ENCODE measurements around the gene PXMP4. TPM values are rescaled to one million over a fixed set of nuclear protein-coding genes. Genes with fewer than 3 reads are reported as not detected.

PXMP4 gene
- polyA plus RNA-seq, 2 of the 4 experiments (the other 2 are of a cell fraction) = 4.5 to 6.6 TPM

DNA sequence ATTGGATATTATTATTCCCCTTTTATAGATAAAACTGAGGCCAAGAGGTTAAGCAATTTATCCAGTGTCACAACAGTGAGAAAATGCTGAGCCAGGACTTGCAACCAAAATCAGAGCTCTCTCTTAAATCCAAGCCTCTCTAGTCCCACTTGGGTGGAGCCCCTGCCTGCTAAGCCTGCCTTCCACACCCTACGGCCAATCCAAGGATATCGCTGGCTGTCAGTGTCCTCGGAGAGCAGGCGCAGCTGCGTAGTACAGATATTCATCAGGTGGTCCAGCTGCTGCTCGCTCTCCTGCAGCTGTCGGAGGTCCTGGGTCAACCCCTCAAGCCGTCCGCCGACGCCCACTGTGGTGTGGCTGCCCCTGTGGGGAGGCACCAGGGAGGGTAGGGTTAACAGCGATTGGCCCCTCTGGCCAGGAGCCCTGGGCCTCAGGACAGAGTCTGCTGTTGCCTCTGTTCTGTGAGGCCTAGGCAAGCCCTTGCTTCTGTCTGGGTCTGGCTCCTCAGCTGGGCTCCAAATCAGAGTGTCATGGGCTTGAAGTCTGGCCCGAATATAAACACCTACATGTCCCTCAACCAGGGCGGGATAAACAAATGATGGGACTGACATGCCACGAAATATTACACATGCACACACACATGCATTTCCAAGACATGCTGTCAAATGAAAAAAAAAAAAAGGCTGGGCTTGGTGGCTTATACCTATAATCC, 42.0 kb downstream of the PXMP4 start:
- CTCF ChIA-PET = interaction anchor here (0.6 to 1.3 kb wide), 5 partner anchors 10 to 390 kb away, joined by 3 to 4 read pairs (median 3); partner anchors contain the start of gene C20orf144
- FAIRE-seq = no peak

GRCh38 chr20:33676652-33677645, 43.2 kb downstream of the PXMP4 start:
- no peak for ATAC-seq
- ChIA-PET POLR2A (no interaction called here), CTCF (interaction anchor here (0.6 to 2.6 kb wide), 3 partner anchors 8 to 391 kb away, joined by 3 to 8 read pairs (median 3); no protein-coding TSS in a partner anchor)
- FAIRE-seq = no peak
- no peak overlapping the region for H3K4me2 ChIP-seq
- DNase-seq (ENCODE audit: low read depth in 1 of 2, low spot score in 1 of 2) = no peak
- no peak overlapping the region for H3K27ac ChIP-seq
- TF ChIP-seq HOXB13 (CRISPR knock-in tag; IDR thresholded peaks at IDR 0.05; ENCODE audit: low read depth) = no peak
- TF ChIP-seq, protein P1, sequence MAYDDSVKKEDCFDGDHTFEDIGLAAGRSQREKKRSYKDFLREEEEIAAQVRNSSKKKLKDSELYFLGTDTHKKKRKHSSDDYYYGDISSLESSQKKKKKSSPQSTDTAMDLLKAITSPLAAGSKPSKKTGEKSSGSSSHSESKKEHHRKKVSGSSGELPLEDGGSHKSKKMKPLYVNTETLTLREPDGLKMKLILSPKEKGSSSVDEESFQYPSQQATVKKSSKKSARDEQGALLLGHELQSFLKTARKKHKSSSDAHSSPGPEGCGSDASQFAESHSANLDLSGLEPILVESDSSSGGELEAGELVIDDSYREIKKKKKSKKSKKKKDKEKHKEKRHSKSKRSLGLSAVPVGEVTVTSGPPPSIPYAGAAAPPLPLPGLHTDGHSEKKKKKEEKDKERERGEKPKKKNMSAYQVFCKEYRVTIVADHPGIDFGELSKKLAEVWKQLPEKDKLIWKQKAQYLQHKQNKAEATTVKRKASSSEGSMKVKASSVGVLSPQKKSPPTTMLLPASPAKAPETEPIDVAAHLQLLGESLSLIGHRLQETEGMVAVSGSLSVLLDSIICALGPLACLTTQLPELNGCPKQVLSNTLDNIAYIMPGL (CRISPR knock-in tag; IDR thresholded peaks at IDR 0.05; ENCODE audit: borderline replicate concordance) = no peak
- TF ChIP-seq MAZ (IDR thresholded peaks at IDR 0.05; ENCODE audit: borderline replicate concordance, low read depth, low read length) = no peak
- no peak for TF ChIP-seq CHD2 (IDR thresholded peaks at IDR 0.05; ENCODE audit: low read length, partially characterized antibody)
- TF ChIP-seq KDM5A (IDR thresholded peaks at IDR 0.05) = no peak
- no peak for TF ChIP-seq RARB (CRISPR knock-in tag; IDR thresholded peaks at IDR 0.05)
- TF ChIP-seq HDAC2 (IDR thresholded peaks at IDR 0.05) = no peak
- TF ChIP-seq NFE2L2 (conservative IDR thresholded peaks at IDR 0.05; ENCODE audit: low read length) = no peak
- no peak for TF ChIP-seq POLR2AphosphoS2 (conservative IDR thresholded peaks at IDR 0.05; ENCODE audit: low read length)
- no peak for TF ChIP-seq CBX2 (IDR thresholded peaks at IDR 0.05; ENCODE audit: borderline replicate concordance, low read depth)
- TF ChIP-seq TP53 (CRISPR knock-in tag; IDR thresholded peaks at IDR 0.05) = no peak
- TF ChIP-seq, protein P2, sequence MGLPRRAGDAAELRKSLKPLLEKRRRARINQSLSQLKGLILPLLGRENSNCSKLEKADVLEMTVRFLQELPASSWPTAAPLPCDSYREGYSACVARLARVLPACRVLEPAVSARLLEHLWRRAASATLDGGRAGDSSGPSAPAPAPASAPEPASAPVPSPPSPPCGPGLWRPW (IDR thresholded peaks at IDR 0.05) = no peak
- no peak for TF ChIP-seq RCOR1 (IDR thresholded peaks at IDR 0.05; ENCODE audit: low read depth, low read length)
- H3K4me1 ChIP-seq = peaks cover 23% of the 10 kb centered on the region
- WGBS (ENCODE audit: missing lambda C conversion rate) = 94% methylated on average over 28 of the region's 31 CpGs
- H3K4me3 ChIP-seq = no peak overlapping the region
- no peaks in the 10 kb centered on the region for H3K9me3 ChIP-seq

More for the DNA sequence above, 42.0 kb downstream of the PXMP4 start:
- DNase-seq (ENCODE audit: low read depth in 1 of 2, low spot score in 1 of 2) (no peak), ATAC-seq (no peak)
- Histone ChIP-seq H3K27ac (no peak overlapping the region), H3K4me1 (peaks cover 18% of the 10 kb centered on the region), H3K9me3 (no peaks in the 10 kb centered on the region), H3K4me2 (no peak overlapping the region), H3K4me3 (no peak overlapping the region)
- POLR2A ChIA-PET = no interaction called here
- WGBS (ENCODE audit: missing lambda C conversion rate) = 93% methylated on average over 15 of the region's 15 CpGs
- no peak for TF ChIP-seq CBX2 (IDR thresholded peaks at IDR 0.05; ENCODE audit: borderline replicate concordance, low read depth)
- no peak for TF ChIP-seq NPAS2 (CRISPR knock-in tag; IDR thresholded peaks at IDR 0.05; ENCODE audit: borderline replicate concordance)
- TF ChIP-seq CHD4 (IDR thresholded peaks at IDR 0.05; ENCODE audit: borderline replicate concordance) = no peak
- TF ChIP-seq MAFK (IDR thresholded peaks at IDR 0.05; ENCODE audit: partially characterized antibody) = peak; percentile 22

- TF ChIP-seq ZFP36 (IDR thresholded peaks at IDR 0.05; ENCODE audit: borderline replicate concordance, partially characterized antibody) (no peak), TFCP2L1 (CRISPR knock-in tag; IDR thresholded peaks at IDR 0.05) (no peak), CHD4 (IDR thresholded peaks at IDR 0.05; ENCODE audit: borderline replicate concordance) (no peak), POLR2A (IDR thresholded peaks at IDR 0.05; ENCODE audit: low read length) (no peak), NFE2L2 (conservative IDR thresholded peaks at IDR 0.05; ENCODE audit: low read length) (no peak), CEBPB (IDR thresholded peaks at IDR 0.05) (no peak), MAX (IDR thresholded peaks at IDR 0.05) (no peak), POLR2AphosphoS2 (conservative IDR thresholded peaks at IDR 0.05; ENCODE audit: low read length) (no peak), NPAS2 (CRISPR knock-in tag; IDR thresholded peaks at IDR 0.05; ENCODE audit: borderline replicate concordance) (no peak), FOSB (CRISPR knock-in tag; IDR thresholded peaks at IDR 0.05) (no peak), ZC3H11A (IDR thresholded peaks at IDR 0.05) (no peak)
- TF ChIP-seq, protein P3, sequence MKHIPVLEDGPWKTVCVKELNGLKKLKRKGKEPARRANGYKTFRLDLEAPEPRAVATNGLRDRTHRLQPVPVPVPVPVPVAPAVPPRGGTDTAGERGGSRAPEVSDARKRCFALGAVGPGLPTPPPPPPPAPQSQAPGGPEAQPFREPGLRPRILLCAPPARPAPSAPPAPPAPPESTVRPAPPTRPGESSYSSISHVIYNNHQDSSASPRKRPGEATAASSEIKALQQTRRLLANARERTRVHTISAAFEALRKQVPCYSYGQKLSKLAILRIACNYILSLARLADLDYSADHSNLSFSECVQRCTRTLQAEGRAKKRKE (CRISPR knock-in tag; IDR thresholded peaks at IDR 0.05; ENCODE audit: low read depth) = no peak
- TF ChIP-seq, protein P4, sequence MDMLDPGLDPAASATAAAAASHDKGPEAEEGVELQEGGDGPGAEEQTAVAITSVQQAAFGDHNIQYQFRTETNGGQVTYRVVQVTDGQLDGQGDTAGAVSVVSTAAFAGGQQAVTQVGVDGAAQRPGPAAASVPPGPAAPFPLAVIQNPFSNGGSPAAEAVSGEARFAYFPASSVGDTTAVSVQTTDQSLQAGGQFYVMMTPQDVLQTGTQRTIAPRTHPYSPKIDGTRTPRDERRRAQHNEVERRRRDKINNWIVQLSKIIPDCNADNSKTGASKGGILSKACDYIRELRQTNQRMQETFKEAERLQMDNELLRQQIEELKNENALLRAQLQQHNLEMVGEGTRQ (IDR thresholded peaks at IDR 0.05) = no peak
- no peak overlapping the region for H3K4me3 ChIP-seq
- peaks cover 23% of the 10 kb centered on the region for H3K4me1 ChIP-seq
- WGBS (ENCODE audit: missing lambda C conversion rate) = 92% methylated on average over 11 of the region's 11 CpGs
- no peak for DNase-seq (ENCODE audit: low read depth in 1 of 2, low spot score in 1 of 2)
- no peaks in the 10 kb centered on the region for H3K9me3 ChIP-seq
- ATAC-seq = no peak
- ChIA-PET CTCF (interaction anchor here (2.6 kb wide), 1 partner anchor 9 kb away, joined by 8 read pairs; no protein-coding TSS in a partner anchor), POLR2A (no interaction called here)
- no peak overlapping the region for H3K4me2 ChIP-seq
- no peak for FAIRE-seq
- no peak overlapping the region for H3K27ac ChIP-seq
Measured at GRCh38 chr20:33676121-33676520, 44.0 kb downstream of the PXMP4 start.

Data from A549 (cell line).